B cell (primary cell): ENCODE results near the gene ZNF516. TPM values are rescaled to one million over a fixed set of nuclear protein-coding genes. Genes with fewer than 3 reads are reported as not detected.

Source experiments
- ATAC-seq: fragments of 200-7000 bp; cut with Tn5 transposase; one replicate; pipeline ENCODE4 v1.10.0; 2021; ENCODE audit warnings: low read depth, mild to moderate bottlenecking, moderate number of reproducible peaks, moderate library complexity
- CTCF ChIA-PET: fragments of 350-600 bp; sonication (Branson Sonifier 250); formaldehyde crosslinking; loops from one replicate; lab custom pipeline; 2021; ENCODE audit warnings: antibody characterized with exemption, inconsistent platforms; lab: Charles Lee
- POLR2A ChIA-PET: fragments of 350-600 bp; sonication (Branson Sonifier 250); formaldehyde crosslinking; loops from one replicate; lab custom pipeline; 2021; ENCODE audit warnings: antibody characterized with exemption; lab: Charles Lee
- DNase-seq: peaks from one replicate; pipeline ENCODE4 v3.0.0; 2013
- H2AFZ ChIP-seq: 2 replicates; pipeline ENCODE4 v1.6.1; 2012; ENCODE audit warnings: mild to moderate bottlenecking, low read depth, low read length; ENCODE audit not compliant: insufficient read depth, poor library complexity, severe bottlenecking
- H3K27ac ChIP-seq, 2 donors: 1 replicate in 1 of 2; 2 replicates in 1 of 2; pipeline ENCODE4 v1.5.1; 2012 to 2013; ENCODE audit warnings: low read length in 2 of 2, mild to moderate bottlenecking in 2 of 2, moderate library complexity in 1 of 2
- H3K27me3 ChIP-seq, 4 experiments: fragments of 200-600 bp in 1 of 4; sonication (generic) in 1 of 4; replicated peaks in 1 of 4; 1 replicate in 2 of 4; 2 replicates in 2 of 4; pipeline versions ENCODE4 v1.6.1 to v1.7.0; 2013 to 2016; ENCODE audit warnings: low read length in 3 of 4, mild to moderate bottlenecking in 2 of 4, mixed read lengths in 1 of 4, moderate library complexity in 1 of 4; ENCODE audit not compliant: insufficient read depth in 4 of 4, control insufficient read depth in 3 of 4; ENCODE audit errors: control extremely low read depth in 1 of 4
- H3K36me3 ChIP-seq, 2 experiments: replicated peaks in 1 of 2; 1 replicate in 1 of 2; 2 replicates in 1 of 2; pipeline versions ENCODE4 v1.6.1 to v1.7.1; 2013; ENCODE audit warnings: low read length in 1 of 2; ENCODE audit not compliant: insufficient read depth in 2 of 2, control insufficient read depth in 1 of 2; ENCODE audit errors: control extremely low read depth in 1 of 2, extremely low read depth in 1 of 2
- H3K4me1 ChIP-seq, 2 donors: fragments of 200-600 bp in 1 of 2; sonication (generic) in 1 of 2; 1 replicate in 1 of 2; 2 replicates in 1 of 2; pipeline versions ENCODE4 v1.5.1 to v1.6.1; 2013 to 2017; ENCODE audit warnings: low read length in 2 of 2; ENCODE audit not compliant: control insufficient read depth in 2 of 2, insufficient read depth in 2 of 2
- H3K4me2 ChIP-seq: replicated peaks from 2 replicates; pipeline ENCODE3; 2012; ENCODE audit warnings: mild to moderate bottlenecking, low read depth, low read length; ENCODE audit not compliant: poor library complexity, severe bottlenecking
- H3K4me3 ChIP-seq, 5 experiments: fragments of 200-600 bp in 1 of 5; sonication (generic) in 1 of 5; 1 replicate in 3 of 5; 2 replicates in 2 of 5; pipeline versions ENCODE4 v1.5.1 to v1.7.0; 2011 to 2016; ENCODE audit warnings: low read length in 4 of 5, mild to moderate bottlenecking in 4 of 5, low read depth in 2 of 5, control low read depth in 1 of 5, moderate library complexity in 1 of 5; ENCODE audit not compliant: insufficient read depth in 1 of 5; ENCODE audit errors: control extremely low read depth in 1 of 5, extremely low read depth in 1 of 5
- H3K79me2 ChIP-seq: fragments of 200-600 bp; sonication (generic); one replicate; pipeline ENCODE4 v1.6.0; 2016; ENCODE audit warnings: low read length; ENCODE audit not compliant: control insufficient read depth, insufficient read depth
- H3K9ac ChIP-seq: fragments of 200-600 bp; sonication (generic); 2 replicates; pipeline ENCODE4 v1.6.1; 2017; ENCODE audit warnings: mild to moderate bottlenecking, low read length, moderate library complexity
- H3K9me3 ChIP-seq, 3 donors: one replicate each; pipeline versions ENCODE4 v1.6.1 to v1.7.1; 2013; ENCODE audit warnings: low read length in 2 of 3; ENCODE audit not compliant: control insufficient read depth in 2 of 3, insufficient read depth in 1 of 3; ENCODE audit errors: control extremely low read depth in 1 of 3
- H4K20me1 ChIP-seq: 2 replicates; pipeline ENCODE4 v1.6.0; 2012; ENCODE audit warnings: mild to moderate bottlenecking, low read length; ENCODE audit not compliant: insufficient read depth, control insufficient read depth, poor library complexity, severe bottlenecking
- H3K27ac Mint-ChIP-seq: one replicate; pipeline ENCODE4 v1.8.0; 2021; ENCODE audit warnings: mixed read lengths
- H3K27me3 Mint-ChIP-seq: one replicate; pipeline ENCODE4 v1.8.0; 2021; ENCODE audit warnings: mixed read lengths
- H3K4me1 Mint-ChIP-seq: one replicate; pipeline ENCODE4 v1.8.0; 2021; ENCODE audit warnings: mixed read lengths
- H3K4me3 Mint-ChIP-seq: one replicate; pipeline ENCODE4 v1.8.0; 2021; ENCODE audit warnings: mixed read lengths
- H3K9me3 Mint-ChIP-seq: one replicate; pipeline ENCODE4 v1.8.0; 2022; ENCODE audit warnings: mixed read lengths; ENCODE audit not compliant: insufficient read depth
- CTCF ChIP-seq: fragments of 200-600 bp; IDR thresholded peaks from one replicate; pipeline ENCODE4 v1.8.0; 2022; ENCODE audit warnings: antibody characterized with exemption, mild to moderate bottlenecking
- EZH2 ChIP-seq: IDR thresholded peaks from 2 replicates; pipeline ENCODE4 v1.6.1; 2012; ENCODE audit warnings: borderline replicate concordance, low read depth, mild to moderate bottlenecking, moderate library complexity, low read length; ENCODE audit not compliant: insufficient read depth, poor library complexity, severe bottlenecking
- WGBS: methylation state at CpG from one replicate; pipeline ENCODE4 v1.1.5; 2013; ENCODE audit warnings: missing lambda C conversion rate; ENCODE audit not compliant: insufficient coverage; 5-methylcytosine and 5-hydroxymethylcytosine counted together
- intact Hi-C: fragments of 100-400 bp; cut with micrococcal nuclease; formaldehyde crosslinking; loops from one replicate; pipeline ENCODE4 v1.10.0; 2022
- polyA plus RNA-seq: library from polyadenylated mRNA; depleted of rRNA; stranded (reverse); fragments of >200 nt; gene quantifications from 2 replicates; pipeline ENCODE4 v1.2.3, GENCODE V29; 2012
- total RNA-seq, 2 donors: library from RNA; stranded (reverse); fragments of 120-200 nt in 1 of 2; gene quantifications; 1 replicate in 1 of 2; 2 replicates in 1 of 2; pipeline versions ENCODE4 v1.2.3 to v1.2.4, GENCODE V29; 2013 to 2022

The ZNF516 gene
- total and polyA plus RNA-seq, 2 donors (not counting 1 experiment from before 2014, with no cell fraction given): 6.7 to 27.1 TPM

- H3K9me3 ChIP-seq: no peaks in the 10 kb centered on the region
- no peak overlapping the region for H3K4me3 ChIP-seq
- DNase-seq: no peak
- Mint-ChIP-seq H3K27me3 (no peaks in the 10 kb centered on the region), H3K4me3 (no peak overlapping the region), H3K27ac (no peak overlapping the region), H3K9me3 (no peaks in the 10 kb centered on the region), H3K4me1 (peaks cover 18% of the 10 kb centered on the region)
- no peak for ATAC-seq
- 94% methylated on average over 6 of the region's 9 CpGs for WGBS
- peaks cover 0 to 6% of the 10 kb centered on the region in 2 experiments for H3K36me3 ChIP-seq
- POLR2A ChIA-PET: no interaction called here
- peaks cover 72% of the 10 kb centered on the region for H4K20me1 ChIP-seq
- H2AFZ ChIP-seq: no peak overlapping the region
- H3K9ac ChIP-seq: no peak overlapping the region
- CTCF ChIA-PET: interaction anchor here (0.8 kb wide), 1 partner anchor 252 kb away, joined by 3 read pairs; no protein-coding TSS in a partner anchor
- no peak overlapping the region for H3K4me2 ChIP-seq
- intact Hi-C loops: no loop called here
- H3K27me3 ChIP-seq: no peaks in the 10 kb centered on the region
- peaks cover 72% of the 10 kb centered on the region for H3K79me2 ChIP-seq
- H3K27ac ChIP-seq: no peak overlapping the region
- peaks cover 0 to 2% of the 10 kb centered on the region in 2 donors for H3K4me1 ChIP-seq
- no peak for TF ChIP-seq EZH2
- TF ChIP-seq CTCF: no peak
These were observed 37.6 kb downstream of the ZNF516 start for GRCh38 chr18:76457475-76457874.

GRCh38 chr18:76456823-76457222, 38.2 kb downstream of the ZNF516 start:
- Histone ChIP-seq H3K27ac (no peak overlapping the region), H3K9me3 (no peaks in the 10 kb centered on the region), H3K36me3 (peaks cover 0 to 4% of the 10 kb centered on the region in 2 experiments), H4K20me1 (peaks cover 73% of the 10 kb centered on the region), H2AFZ (no peak overlapping the region), H3K79me2 (peaks cover 74% of the 10 kb centered on the region), H3K9ac (no peak overlapping the region), H3K4me3 (no peak overlapping the region), H3K4me1 (peaks cover 5 to 9% of the 10 kb centered on the region in 2 donors), H3K27me3 (no peaks in the 10 kb centered on the region), H3K4me2 (no peak overlapping the region)
- no peak overlapping the region for H3K27ac Mint-ChIP-seq
- H3K4me3 Mint-ChIP-seq: no peak overlapping the region
- CTCF ChIA-PET: interaction anchor here (0.8 to 1.4 kb wide), 2 partner anchors 58 to 253 kb away, joined by 3 to 4 read pairs; no protein-coding TSS in a partner anchor
- no peaks in the 10 kb centered on the region for H3K9me3 Mint-ChIP-seq
- TF ChIP-seq CTCF (no peak), EZH2 (no peak)
- intact Hi-C loops: no loop called here
- no peak for DNase-seq
- WGBS: 55% methylated on average over 1 of the region's 4 CpGs
- POLR2A ChIA-PET: no interaction called here
- H3K27me3 Mint-ChIP-seq: no peaks in the 10 kb centered on the region
- no peak for ATAC-seq
- peaks cover 24% of the 10 kb centered on the region for H3K4me1 Mint-ChIP-seq
